T-helper 2 cell treated with Interferon-gamma antibody and Interleukin-4, amounts not matched to agents 100 ng/mL and 5 ng/mL, for 36 hours (primary cell): ENCODE results near the gene RFTN2. TPM values are rescaled to one million over a fixed set of nuclear protein-coding genes. Genes with fewer than 3 reads are reported as not detected.
"Not testable (repeated sequence)": the region's sequence is repeated elsewhere in the genome, so short reads cannot be mapped to it uniquely, and the experiment has no call there.

Source experiments
- intact Hi-C: fragments of 100-400 bp; cut with micrococcal nuclease; formaldehyde crosslinking; loops from one replicate; pipeline ENCODE4 v1.15.1; 2023
- total RNA-seq: library from RNA; stranded (reverse); gene quantifications from 2 replicates; pipeline ENCODE4 v1.2.3, GENCODE V29; 2022

Gene RFTN2
- total RNA-seq, 1 donor from 2014 or later = not detected

- intact Hi-C loops = no loop called here
These were observed 69.2 kb downstream of the RFTN2 start for GRCh38 chr2:197606180-197606579.

DNA sequence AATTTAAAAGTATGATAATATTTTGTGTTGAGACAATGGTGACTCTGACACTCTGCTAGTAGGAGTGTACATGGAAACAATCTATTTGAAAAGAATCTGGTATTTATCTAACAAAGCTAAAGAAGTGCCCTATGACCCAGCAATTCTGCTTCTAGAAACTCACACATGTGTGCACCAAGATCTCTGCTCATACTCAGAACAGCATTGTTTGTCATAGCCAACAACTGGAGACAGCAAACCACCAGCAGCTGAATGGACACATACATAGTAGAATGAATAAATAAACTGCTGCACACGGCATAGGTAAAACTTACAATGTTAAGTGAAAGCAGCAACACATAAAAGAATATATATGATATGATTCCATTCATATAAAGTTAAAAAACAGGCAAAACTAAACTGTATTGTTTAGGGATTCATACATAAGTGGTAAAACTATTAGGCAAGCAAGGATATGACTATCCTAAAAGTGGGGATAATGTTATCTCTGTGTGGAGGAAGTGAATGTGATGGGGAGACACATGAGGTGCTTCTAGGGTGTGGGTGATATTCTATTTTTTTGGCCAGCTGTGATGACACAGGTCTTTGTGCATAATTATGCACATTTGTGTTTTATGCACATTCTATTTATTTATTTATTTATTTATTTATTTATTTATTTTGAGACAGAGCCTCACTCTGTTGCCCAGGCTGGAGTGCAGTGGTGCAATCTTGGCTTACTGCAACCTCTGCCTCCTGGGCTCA is 71.1 kb downstream of the RFTN2 start:
- intact Hi-C loops = no loop called here

- intact Hi-C loops = no loop called here
These were observed 73.7 kb downstream of the RFTN2 start for GRCh38 chr2:197601726-197602125.

GRCh38 chr2:197600306-197600705 is 75.1 kb downstream of the RFTN2 start:
- intact Hi-C loops = no loop called here

- intact Hi-C loops = no loop called here
These were observed 76.0 kb downstream of the RFTN2 start for GRCh38 chr2:197599285-197599965.

DNA sequence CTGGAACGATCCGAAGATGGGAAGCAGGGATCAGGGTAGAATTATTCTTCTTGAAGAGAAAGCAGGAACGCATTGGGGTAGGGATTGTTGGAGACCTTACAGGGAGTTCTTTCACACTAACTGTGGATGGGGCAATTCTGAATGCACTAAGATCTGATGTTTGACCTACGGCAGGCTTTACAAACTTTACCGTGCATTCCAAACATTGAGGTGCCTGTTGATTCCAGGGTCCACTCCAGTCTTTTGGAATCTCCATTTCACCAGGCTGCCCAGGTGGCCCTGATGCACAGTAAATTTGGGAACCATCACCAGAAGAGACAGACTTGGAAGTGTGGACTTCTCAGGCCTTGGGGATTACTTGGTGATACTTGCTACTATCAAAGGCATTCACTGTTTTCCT is 76.9 kb downstream of the RFTN2 start:
- intact Hi-C loops = no loop called here

- intact Hi-C loops = no loop called here
These were observed 78.2 kb downstream of the RFTN2 start for GRCh38 chr2:197597166-197597565.

- intact Hi-C loops = no loop called here
These were observed 78.6 kb downstream of the RFTN2 start for GRCh38 chr2:197596766-197597165.

GRCh38 chr2:197591339-197592072 is 83.9 kb downstream of the RFTN2 start:
- intact Hi-C loops = no loop called here

DNA sequence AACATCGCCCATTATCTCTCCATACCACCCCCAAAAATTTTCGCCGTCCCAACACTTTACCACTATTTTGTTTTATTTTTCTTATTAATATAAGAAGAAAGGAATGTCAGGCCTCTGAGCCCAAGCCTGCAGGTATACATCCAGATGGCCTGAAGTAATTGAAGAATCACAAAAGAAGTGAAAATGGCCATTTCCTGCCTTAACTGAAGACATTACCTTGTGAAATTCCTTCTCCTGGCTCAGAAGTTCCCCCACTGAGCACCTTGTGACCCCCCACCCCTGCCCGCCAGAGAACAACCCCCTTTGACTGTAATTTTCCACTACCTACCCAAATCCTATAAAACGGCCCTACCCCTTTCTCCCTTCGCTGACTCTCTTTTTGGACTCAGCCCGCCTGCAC is 88.1 kb downstream of the RFTN2 start:
- intact Hi-C loops = not testable (repeated sequence)

GRCh38 chr2:197580166-197580565 is 95.2 kb downstream of the RFTN2 start:
- intact Hi-C loops = not testable (repeated sequence)

DNA sequence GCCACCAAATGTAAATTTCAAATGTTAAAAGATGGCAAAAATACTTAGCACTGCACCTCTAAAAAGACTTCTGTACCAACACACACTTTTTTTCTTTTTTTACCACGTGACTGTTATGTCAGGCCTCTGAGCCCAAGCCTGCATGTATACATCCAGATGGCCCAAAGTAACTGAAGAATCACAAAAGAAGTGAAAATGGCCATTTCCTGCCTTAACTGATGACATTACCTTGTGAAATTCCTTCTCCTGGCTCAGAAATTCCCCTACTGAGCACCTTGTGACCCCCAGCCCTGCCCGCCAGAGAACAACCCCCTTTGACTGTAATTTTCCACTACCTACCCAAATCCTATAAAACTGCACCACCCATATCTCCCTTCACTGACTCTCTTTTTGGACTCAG is 97.1 kb downstream of the RFTN2 start:
- intact Hi-C loops = not testable (repeated sequence)

DNA sequence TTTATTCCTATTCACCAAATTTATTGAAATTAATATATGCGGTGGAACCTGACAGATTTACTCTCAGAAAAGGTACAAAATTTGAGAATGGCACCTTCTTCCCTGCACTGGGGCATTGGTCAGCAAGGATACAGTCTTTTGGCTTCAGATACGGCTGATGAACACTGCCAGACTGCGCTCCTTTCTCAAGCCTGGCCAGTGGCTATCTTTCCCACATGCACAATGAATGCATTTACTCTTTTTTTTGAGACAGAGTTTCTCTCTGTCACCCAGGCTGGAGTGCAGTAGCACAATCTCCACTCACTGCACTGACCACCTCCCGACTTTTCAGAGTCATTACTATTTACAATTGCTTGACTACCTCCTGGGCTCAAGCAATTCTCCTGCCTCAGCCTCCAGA is 97.9 kb downstream of the RFTN2 start:
- intact Hi-C loops = no loop called here

DNA sequence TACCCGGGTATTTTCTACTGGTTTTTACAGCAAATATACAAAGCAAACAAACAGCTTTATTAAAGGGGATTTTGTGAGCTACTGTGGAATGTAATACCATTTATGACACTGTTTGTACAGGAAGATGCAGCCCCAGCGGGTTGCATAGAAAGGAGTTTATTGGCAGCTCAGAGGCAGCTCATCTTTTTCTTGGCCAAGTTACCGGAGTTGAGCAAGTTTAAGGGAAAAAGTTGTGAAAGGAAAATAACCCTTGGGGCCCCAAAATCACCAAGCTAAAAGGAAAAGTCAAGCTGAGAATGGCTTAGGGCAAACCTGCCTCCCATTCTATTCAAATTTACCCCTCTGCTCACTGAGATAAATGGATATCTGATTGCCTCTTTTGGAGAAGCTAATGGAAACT is 98.8 kb downstream of the RFTN2 start:
- intact Hi-C loops = no loop called here

DNA sequence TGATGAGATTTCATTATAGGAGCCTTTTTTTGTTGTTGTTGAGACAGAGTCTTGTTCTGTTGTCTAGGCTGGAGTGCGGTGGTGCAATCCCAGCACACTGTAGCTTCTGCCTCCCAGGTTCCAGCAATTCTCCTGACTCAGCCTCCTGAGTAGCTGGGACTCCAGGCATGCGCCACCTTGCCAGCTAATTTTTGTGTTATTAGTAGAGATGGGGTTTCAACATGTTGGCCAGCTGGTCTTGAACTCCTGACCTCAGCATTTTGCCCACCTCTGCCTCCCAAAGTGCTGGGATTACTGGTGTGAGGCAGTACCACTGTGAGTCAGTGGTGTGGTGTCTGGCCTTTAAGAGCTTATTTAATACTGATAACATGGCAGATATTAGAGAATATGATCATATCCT is 99.4 kb downstream of the RFTN2 start:
- intact Hi-C loops = no loop called here

GRCh38 chr2:197573608-197574007 is 101.8 kb downstream of the RFTN2 start:
- intact Hi-C loops = no loop called here

DNA sequence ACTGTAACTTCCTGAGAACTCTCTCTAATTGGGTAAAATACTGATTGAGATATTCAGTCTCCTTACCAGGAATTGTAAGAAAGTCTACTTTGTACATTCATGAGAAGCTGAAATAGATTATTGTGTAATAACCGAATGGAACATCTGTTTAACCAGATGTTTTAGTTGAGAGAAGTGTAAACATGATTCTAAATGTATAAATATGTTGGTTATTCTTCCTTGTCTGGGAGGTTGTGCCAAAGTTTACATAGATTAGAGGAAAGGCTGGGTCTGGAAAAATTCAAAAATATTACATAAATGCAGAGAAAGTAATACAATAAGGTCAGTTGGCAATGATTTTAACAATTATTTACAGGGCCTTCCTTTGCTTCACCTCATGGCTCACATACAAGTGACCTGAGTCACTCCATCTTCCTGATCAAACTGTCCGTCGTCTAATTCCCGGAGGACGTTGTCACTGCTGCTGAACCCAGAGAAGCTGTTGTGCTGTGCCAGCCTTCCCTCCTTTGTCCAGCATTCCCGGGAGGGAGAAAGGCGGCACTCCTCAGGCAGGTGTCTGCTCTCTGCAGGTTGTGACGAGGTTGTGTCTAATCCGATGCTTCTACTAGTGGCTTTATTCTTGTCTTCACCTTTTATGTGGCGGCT is 103.6 kb downstream of the RFTN2 start:
- intact Hi-C loops = no loop called here

DNA sequence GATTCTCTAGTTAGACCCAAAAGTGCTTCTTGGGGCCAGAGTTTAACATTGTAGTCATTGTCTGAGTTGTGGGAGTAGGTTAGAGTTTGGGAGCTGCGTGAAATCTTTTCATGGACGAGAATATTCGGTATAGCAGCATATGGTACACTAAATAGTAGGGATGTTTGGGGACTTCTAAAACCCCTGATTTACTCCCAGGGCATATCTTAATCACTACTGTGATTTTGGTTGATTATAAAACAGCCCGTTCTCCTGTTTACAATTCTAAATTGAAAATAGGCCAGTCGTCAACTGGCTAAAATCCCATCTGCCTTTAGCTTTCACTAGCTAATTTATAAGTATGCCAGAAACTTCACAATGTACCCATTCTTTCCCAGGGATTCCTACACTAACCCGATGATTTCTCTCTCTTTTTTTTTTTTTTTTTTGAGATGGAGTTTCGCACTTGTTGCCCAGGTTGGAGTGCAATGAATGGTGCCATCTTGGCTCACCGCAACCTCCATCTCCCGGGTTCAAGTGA is 115.2 kb downstream of the RFTN2 start:
- intact Hi-C loops = no loop called here

DNA sequence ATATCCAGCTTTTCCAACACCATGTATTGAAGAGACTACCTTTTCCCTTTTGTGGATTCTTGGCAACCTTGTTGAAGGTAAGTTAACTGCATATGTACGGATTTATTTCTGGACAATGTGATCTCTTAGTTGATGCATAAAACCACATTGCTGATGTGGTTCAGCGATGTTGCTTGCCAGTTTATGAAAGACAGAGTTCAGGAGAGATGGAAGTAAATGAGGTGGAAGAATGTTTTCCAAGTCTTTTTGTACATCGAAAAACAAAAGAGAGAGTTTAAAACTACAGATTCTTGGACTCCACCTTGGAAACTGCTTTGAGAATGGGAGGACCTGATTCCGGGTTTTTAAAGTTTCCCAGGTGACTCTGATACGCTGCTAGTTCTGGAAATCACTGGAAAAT is 115.7 kb downstream of the RFTN2 start:
- intact Hi-C loops = no loop called here

DNA sequence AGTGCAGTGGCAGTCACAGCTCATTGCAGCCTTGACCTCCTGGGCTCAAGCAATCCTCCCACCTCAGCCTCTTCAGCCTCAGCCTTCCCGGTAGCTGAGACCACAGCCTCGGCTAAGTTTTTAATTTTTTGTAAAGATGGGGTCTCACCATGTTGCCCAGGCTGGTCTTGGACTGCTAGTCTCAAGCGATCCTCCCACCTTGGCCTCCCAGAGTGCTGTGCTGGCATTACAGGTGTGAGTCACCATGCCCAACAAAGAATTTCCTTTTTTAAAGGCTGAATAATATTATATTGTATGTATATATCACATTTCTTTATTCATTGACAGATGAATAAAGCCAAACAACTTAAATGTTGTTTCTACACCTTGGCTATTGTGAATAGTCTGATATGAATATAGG is 117.0 kb downstream of the RFTN2 start:
- intact Hi-C loops = no loop called here

GRCh38 chr2:197556456-197556855 is 118.9 kb downstream of the RFTN2 start:
- intact Hi-C loops = no loop called here

DNA sequence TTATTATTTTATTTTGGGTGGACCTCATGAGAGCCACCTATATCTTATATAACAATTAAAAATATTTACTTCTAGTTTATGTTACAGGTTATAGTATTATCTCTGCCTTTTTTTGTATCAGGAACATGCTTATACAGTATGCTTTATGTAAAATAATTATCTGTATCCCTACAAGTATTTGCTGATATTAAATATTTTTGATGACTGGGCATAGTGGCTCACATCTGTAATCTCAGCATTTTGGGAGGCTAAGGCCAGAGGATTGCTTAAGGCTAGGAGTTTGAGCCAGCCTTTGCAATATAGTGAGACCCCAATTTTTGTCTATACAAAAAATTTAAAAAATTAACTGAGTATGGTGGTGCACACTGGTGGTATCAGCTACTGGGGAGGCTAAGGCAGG is 119.9 kb downstream of the RFTN2 start:
- intact Hi-C loops = no loop called here
